HepG2 (cell line): Measurements from ENCODE around the gene ZNF628. TPM values are rescaled to one million over a fixed set of nuclear protein-coding genes. Genes with fewer than 3 reads are reported as not detected.
A peak's percentile ranks its signal among the peaks of the same experiment; 100 is the strongest.

Source experiments
- ATAD3A ChIP-seq: sonication (generic); formaldehyde crosslinking; IDR thresholded peaks from 2 replicates; pipeline ENCODE4 v1.4.0; 2020; ENCODE audit warnings: missing genetic modification reagents
- ATF7-NPFF ChIP-seq: sonication (generic); formaldehyde crosslinking; IDR thresholded peaks from 2 replicates; pipeline ENCODE4 v1.8.1; 2023; ENCODE audit warnings: mild to moderate bottlenecking, low read depth, missing genetic modification reagents, moderate library complexity
- BATF2 ChIP-seq: sonication (generic); formaldehyde crosslinking; IDR thresholded peaks from 2 replicates; pipeline ENCODE4 v1.8.0; 2022; ENCODE audit warnings: mild to moderate bottlenecking, missing genetic modification reagents, moderate library complexity
- CEBPZ ChIP-seq: IDR thresholded peaks from 2 replicates; pipeline ENCODE4 v1.6.1; 2012; ENCODE audit warnings: low read length, improper control_type of control experiment
- DZIP1 ChIP-seq: sonication (generic); formaldehyde crosslinking; IDR thresholded peaks from 2 replicates; pipeline ENCODE4 v1.5.0; 2020; ENCODE audit warnings: mild to moderate bottlenecking, missing genetic modification reagents
- ELF3 ChIP-seq: IDR thresholded peaks from 2 replicates; pipeline ENCODE4 v1.6.1; 2016; ENCODE audit warnings: missing genetic modification reagents, missing compliant biosample characterization
- HNRNPK ChIP-seq: fragments of 200-400 bp; formaldehyde crosslinking; IDR thresholded peaks from 2 replicates; pipeline ENCODE4 v1.6.1; 2018; ENCODE audit warnings: low read length, low read depth, moderate library complexity, mild to moderate bottlenecking; ENCODE audit not compliant: poor library complexity, severe bottlenecking
- MAFK ChIP-seq, 2 experiments: IDR thresholded peaks in 1 of 2; conservative IDR thresholded peaks in 1 of 2; 2 replicates each; pipeline ENCODE4 v1.6.1; 2011; ENCODE audit warnings: improper control_type of control experiment in 2 of 2, low read length in 2 of 2
- SP5 ChIP-seq: IDR thresholded peaks from 2 replicates; pipeline ENCODE4 v1.6.1; 2016; ENCODE audit warnings: low read depth, borderline replicate concordance
- ZNF280B ChIP-seq: sonication (generic); formaldehyde crosslinking; IDR thresholded peaks from 2 replicates; pipeline ENCODE4 v1.5.0; 2020; ENCODE audit warnings: missing genetic modification reagents, mild to moderate bottlenecking, borderline replicate concordance
- ZNF382 ChIP-seq: sonication (generic); formaldehyde crosslinking; IDR thresholded peaks from 2 replicates; pipeline ENCODE4 v1.5.0; 2020; ENCODE audit warnings: missing genetic modification reagents, mild to moderate bottlenecking, borderline replicate concordance
- ZNF558 ChIP-seq: sonication (generic); formaldehyde crosslinking; IDR thresholded peaks from 2 replicates; pipeline ENCODE4 v1.9.0; 2022; ENCODE audit warnings: mild to moderate bottlenecking, missing genetic modification reagents, borderline replicate concordance
- ZXDC ChIP-seq: sonication (generic); formaldehyde crosslinking; IDR thresholded peaks from 2 replicates; pipeline ENCODE4 v1.5.0; 2020; ENCODE audit warnings: mild to moderate bottlenecking, missing genetic modification reagents
- polyA plus RNA-seq, 8 experiments: library from polyadenylated mRNA; depleted of rRNA in 3 of 8; stranded (reverse) in 7 of 8; unstranded in 1 of 8; fragments of >200 nt; fragmentation: Illumina TruSeq in 4 of 8; extraction: Trizol in 4 of 8; gene quantifications; 2 replicates each; pipeline versions ENCODE4 v1.2.1 to v1.2.3, GENCODE V29; 2011 to 2016; ENCODE audit warnings: low read depth in 4 of 8, missing spikeins in 1 of 8, mixed read lengths in 1 of 8; ENCODE audit not compliant: insufficient read depth in 1 of 8
- total RNA-seq, 5 experiments: library from RNA; depleted of rRNA; stranded (reverse); fragments of >200 nt; fragmentation: Illumina TruSeq; extraction: Trizol; gene quantifications; 2 replicates each; pipeline ENCODE4 v1.2.3, GENCODE V29; 2016; ENCODE audit warnings: low read depth in 1 of 5
- TF ChIP-seq, protein P1 (sequence below): sonication (generic); formaldehyde crosslinking; IDR thresholded peaks from 2 replicates; pipeline ENCODE4 v1.4.0; 2020; ENCODE audit warnings: missing genetic modification reagents; ENCODE audit errors: not compliant biosample characterization

Gene ZNF628
- total and polyA plus RNA-seq, 2 of the 13 experiments (the other 11 are each of a cell fraction or from before 2014, with no cell fraction given): 0.54 to 1.2 TPM

DNA sequence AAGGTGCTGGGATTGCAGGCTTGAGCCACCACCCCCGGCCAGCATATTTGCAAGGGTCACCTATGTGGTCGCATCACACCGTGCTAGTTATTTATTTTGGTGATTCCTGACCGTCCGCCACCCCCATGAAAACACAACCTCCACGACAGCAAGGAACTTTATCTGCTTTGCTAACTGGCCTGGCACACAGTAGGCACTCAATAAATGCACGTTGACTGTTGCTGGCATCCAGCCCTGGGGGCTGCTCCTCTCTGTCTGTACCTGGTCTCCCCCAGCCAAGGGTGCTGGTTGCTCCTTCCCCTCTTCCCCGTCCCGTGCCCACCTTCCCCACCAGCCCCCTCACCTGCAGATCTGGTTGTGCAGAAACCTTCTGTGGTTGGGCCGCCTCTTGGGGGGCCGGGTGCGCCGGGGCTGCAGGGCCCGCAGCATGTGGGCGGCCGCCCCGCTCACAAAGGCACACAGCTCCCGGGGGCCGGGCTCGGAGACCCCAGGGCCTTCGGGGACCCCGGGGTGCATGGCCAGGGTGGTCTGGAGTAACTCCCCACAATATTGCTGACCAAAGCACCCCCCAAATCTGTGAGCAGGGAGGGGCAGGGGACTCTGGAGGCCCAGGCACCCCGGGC is 12.3 kb upstream of the ZNF628 start (continued):
- TF ChIP-seq CEBPZ: no peak
- 0 out of 4 replicates have a peak, but pooled peaks of 1 of the 2 experiments have one; percentile 5 for TF ChIP-seq MAFK (conservative IDR thresholded peaks at IDR 0.05 in 1 of 2, IDR thresholded peaks at IDR 0.05 in 1 of 2; ENCODE audit: low read length in 2 of 2)
- no peak for TF ChIP-seq SP5 (CRISPR knock-in tag)
- no peak for TF ChIP-seq ZNF280B
- no peak for TF ChIP-seq ZXDC (CRISPR knock-in tag)
- no peak for TF ChIP-seq DZIP1 (CRISPR knock-in tag)
- no peak for TF ChIP-seq BATF2
- TF ChIP-seq, protein P1, sequence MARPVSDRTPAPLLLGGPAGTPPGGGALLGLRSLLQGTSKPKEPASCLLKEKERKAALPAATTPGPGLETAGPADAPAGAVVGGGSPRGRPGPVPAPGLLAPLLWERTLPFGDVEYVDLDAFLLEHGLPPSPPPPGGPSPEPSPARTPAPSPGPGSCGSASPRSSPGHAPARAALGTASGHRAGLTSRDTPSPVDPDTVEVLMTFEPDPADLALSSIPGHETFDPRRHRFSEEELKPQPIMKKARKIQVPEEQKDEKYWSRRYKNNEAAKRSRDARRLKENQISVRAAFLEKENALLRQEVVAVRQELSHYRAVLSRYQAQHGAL (CRISPR knock-in tag): no peak
- TF ChIP-seq ATF7-NPFF (CRISPR knock-in tag): no peak
- no peak for TF ChIP-seq ZNF382 (CRISPR knock-in tag)
- TF ChIP-seq ELF3 (CRISPR knock-in tag): no peak
- no peak for TF ChIP-seq ATAD3A
- TF ChIP-seq HNRNPK: peak; percentile 24
- TF ChIP-seq ZNF558 (CRISPR knock-in tag): no peak
